ACC112 (cell line): ENCODE measurements around the gene PGBD1.

ENCODE experiments used
- H2AFZ ChIP-seq: fragments of 200-600 bp; sonication (generic); one replicate; pipeline ENCODE4 v1.6.0; 2017; ENCODE audit warnings: antibody characterized with exemption, low read length; ENCODE audit not compliant: unreplicated experiment
- H3K27ac ChIP-seq: fragments of 200-600 bp; sonication (generic); 2 replicates; pipeline ENCODE4 v1.5.1; 2014; ENCODE audit warnings: low read depth, mild to moderate bottlenecking, antibody characterized with exemption, low read length, moderate library complexity
- H3K27me3 ChIP-seq: fragments of 200-600 bp; sonication (generic); 2 replicates; pipeline ENCODE4 v1.6.1; 2014; ENCODE audit warnings: mild to moderate bottlenecking, antibody characterized with exemption, low read length, moderate library complexity, mixed read lengths; ENCODE audit not compliant: insufficient read depth
- H3K36me3 ChIP-seq: fragments of 200-600 bp; sonication (generic); 2 replicates; pipeline ENCODE4 v1.6.1; 2016; ENCODE audit warnings: mild to moderate bottlenecking, antibody characterized with exemption, low read length, moderate library complexity, mixed read lengths; ENCODE audit not compliant: insufficient read depth
- H3K4me1 ChIP-seq: fragments of 200-600 bp; sonication (generic); one replicate; pipeline ENCODE4 v1.6.1; 2016; ENCODE audit warnings: low read length, mixed read lengths; ENCODE audit not compliant: insufficient read depth, unreplicated experiment, control insufficient read depth
- H3K4me3 ChIP-seq: fragments of 200-600 bp; sonication (generic); 2 replicates; pipeline ENCODE4 v1.5.1; 2014; ENCODE audit warnings: mild to moderate bottlenecking, low read depth, low read length
- H3K79me2 ChIP-seq: fragments of 200-600 bp; sonication (generic); one replicate; pipeline ENCODE4 v1.6.0; 2016; ENCODE audit warnings: low read length; ENCODE audit not compliant: control insufficient read depth, unreplicated experiment, insufficient read depth

PGBD1 gene

GRCh38 chr6:28349892-28350737 lies 68.7 kb downstream of the PGBD1 start, which contains the start of gene ZKSCAN3:
TSS of gene ZKSCAN3 (plus strand) at chr6:28349947. CDS start at chr6:28359587, 9,640 bp downstream.
- H3K4me3 ChIP-seq, result peak within 1 kb of the TSS; percentile 95
- H3K79me2 ChIP-seq, result peaks cover 47% of the 10 kb centered on the region
- H2AFZ ChIP-seq, result peak within 1 kb of the TSS; percentile 98
- H3K4me1 ChIP-seq, result peaks cover 17% of the 10 kb centered on the region
- no peak within 1 kb of the TSS for H3K27ac ChIP-seq
- peaks cover 31% of the 10 kb centered on the region for H3K27me3 ChIP-seq
- H3K36me3 ChIP-seq, result no peaks in the 10 kb centered on the region

- Histone ChIP-seq H2AFZ (peak overlapping the region; percentile 98), H3K27ac (no peak overlapping the region), H3K36me3 (no peaks in the 10 kb centered on the region), H3K4me1 (peaks cover 22% of the 10 kb centered on the region), H3K79me2 (peaks cover 47% of the 10 kb centered on the region), H3K27me3 (peaks cover 22% of the 10 kb centered on the region), H3K4me3 (peak overlapping the region; percentile 95)
Measured at GRCh38 chr6:28351087-28351486, 69.7 kb downstream of the PGBD1 start.

GRCh38 chr6:28351493-28351925 lies 70.1 kb downstream of the PGBD1 start:
- H2AFZ ChIP-seq, result no peak overlapping the region
- peaks cover 20% of the 10 kb centered on the region for H3K27me3 ChIP-seq
- no peaks in the 10 kb centered on the region for H3K36me3 ChIP-seq
- H3K79me2 ChIP-seq, result peaks cover 47% of the 10 kb centered on the region
- H3K4me3 ChIP-seq, result peak overlapping the region; percentile 95
- H3K27ac ChIP-seq, result no peak overlapping the region
- peaks cover 25% of the 10 kb centered on the region for H3K4me1 ChIP-seq
